Vagina (tissue), 2 donors: ENCODE measurements around the gene IL12RB2.

ENCODE experiments used
- CTCF ChIP-seq, 3 experiments: fragments of 450-650 bp in 2 of 3; fragments of 200-600 bp in 1 of 3; sonication (generic) in 1 of 3; IDR thresholded peaks; one replicate each; pipeline ENCODE4 v1.5.1; 2017 to 2019; ENCODE audit warnings: antibody characterized with exemption in 3 of 3, mild to moderate bottlenecking in 2 of 3, moderate library complexity in 2 of 3
- POLR2A ChIP-seq, 2 donors: fragments of 450-650 bp; IDR thresholded peaks; one replicate each; pipeline ENCODE4 v1.6.1; 2017; ENCODE audit warnings: antibody characterized with exemption in 2 of 2, mild to moderate bottlenecking in 2 of 2, moderate library complexity in 2 of 2
- POLR2AphosphoS5 ChIP-seq, 2 donors: sonication (generic); formaldehyde crosslinking; IDR thresholded peaks; one replicate each; pipeline ENCODE4 v1.9.0; 2017; ENCODE audit warnings: antibody characterized with exemption in 2 of 2, mild to moderate bottlenecking in 2 of 2, low read depth in 1 of 2; ENCODE audit not compliant: insufficient read depth in 1 of 2

GRCh38 chr1:67322442-67322841 lies 14.8 kb downstream of the IL12RB2 start:
- TF ChIP-seq CTCF (IDR thresholded peaks at IDR 0.05): no peak
- TF ChIP-seq POLR2A (IDR thresholded peaks at IDR 0.05): no peak
- TF ChIP-seq POLR2AphosphoS5 (IDR thresholded peaks at IDR 0.05; ENCODE audit: insufficient read depth in 1 of 2, low read depth in 1 of 2): no peak
